Neural cell (in vitro differentiated cells): Measurements from ENCODE around the gene DEUP1. TPM values are rescaled to one million over a fixed set of nuclear protein-coding genes. Genes with fewer than 3 reads are reported as not detected.

Source experiments
- H2AFZ ChIP-seq: fragments of 200-600, 300-800 bp; sonication (generic), shearing (Covaris generic); 2 replicates; pipeline ENCODE4 v1.6.0; 2014; ENCODE audit warnings: low read depth, mild to moderate bottlenecking, antibody characterized with exemption, low read length, moderate library complexity
- H3F3A ChIP-seq: fragments of 200-600 bp; shearing (Covaris generic); 2 replicates; pipeline ENCODE4 v1.6.1; 2016; ENCODE audit warnings: mild to moderate bottlenecking, moderate library complexity, mixed read lengths, antibody characterized with exemption, low read length; ENCODE audit not compliant: insufficient read depth, poor library complexity, severe bottlenecking
- H3K27ac ChIP-seq: fragments of 200-600, 300-800 bp; sonication (generic), shearing (Covaris generic); 2 replicates; pipeline ENCODE4 v1.5.1; 2014; ENCODE audit warnings: mild to moderate bottlenecking, low read length, moderate library complexity
- H3K27me3 ChIP-seq: fragments of 300-800, 200-600 bp; sonication (generic), shearing (Covaris generic); 2 replicates; pipeline ENCODE4 v1.6.0; 2014; ENCODE audit warnings: mild to moderate bottlenecking, low read depth, low read length, moderate library complexity; ENCODE audit not compliant: insufficient read depth
- H3K36me3 ChIP-seq: fragments of 300-800, 200-600 bp; sonication (generic), shearing (Covaris generic); 2 replicates; pipeline ENCODE4 v1.5.1; 2014; ENCODE audit warnings: mild to moderate bottlenecking, antibody characterized with exemption, low read length, moderate library complexity; ENCODE audit not compliant: insufficient read depth
- H3K4me2 ChIP-seq: fragments of 300-800, 200-600 bp; sonication (generic), shearing (Covaris generic); 2 replicates; pipeline ENCODE4 v1.6.0; 2014; ENCODE audit warnings: mild to moderate bottlenecking, low read length
- H3K4me3 ChIP-seq: fragments of 300-800, 200-600 bp; sonication (generic), shearing (Covaris generic); 2 replicates; pipeline ENCODE4 v1.5.1; 2014; ENCODE audit warnings: mild to moderate bottlenecking, low read length, moderate library complexity
- H3K79me2 ChIP-seq: fragments of 200-600 bp; shearing (Covaris generic); replicated peaks from 2 replicates; pipeline ENCODE4 v1.6.0; 2014; ENCODE audit warnings: mild to moderate bottlenecking, low read length, moderate library complexity; ENCODE audit not compliant: insufficient read depth
- H3K9ac ChIP-seq: fragments of 300-800, 200-600 bp; sonication (generic), shearing (Covaris generic); 2 replicates; pipeline ENCODE4 v1.6.1; 2016; ENCODE audit warnings: mild to moderate bottlenecking, low read length, mixed read lengths
- H3K9me2 ChIP-seq: fragments of 200-600 bp; shearing (Covaris generic); 2 replicates; pipeline ENCODE4 v1.6.1; 2016; ENCODE audit warnings: mild to moderate bottlenecking, low read length, mixed read lengths; ENCODE audit not compliant: insufficient read depth
- H3K9me3 ChIP-seq: fragments of 200-600, 300-800 bp; sonication (generic), shearing (Covaris generic); 2 replicates; pipeline ENCODE4 v1.6.1; 2016; ENCODE audit warnings: mild to moderate bottlenecking, mixed run types, low read length, moderate library complexity, mixed read lengths
- H4K20me1 ChIP-seq: fragments of 200-600 bp; shearing (Covaris generic); 2 replicates; pipeline ENCODE4 v1.6.1; 2016; ENCODE audit warnings: mild to moderate bottlenecking, mixed run types; ENCODE audit not compliant: insufficient read depth
- EP300 ChIP-seq: fragments of 450-650 bp; conservative IDR thresholded peaks from 2 replicates; pipeline ENCODE4 v1.6.1; 2014; ENCODE audit warnings: antibody characterized with exemption, mild to moderate bottlenecking, moderate library complexity; ENCODE audit not compliant: poor library complexity, severe bottlenecking
- EZH2 ChIP-seq: fragments of 200-600, 300-800 bp; shearing (Covaris generic), sonication (generic); IDR thresholded peaks from 2 replicates; pipeline ENCODE4 v1.6.1; 2014; ENCODE audit warnings: antibody characterized with exemption, low read length, borderline replicate concordance, mild to moderate bottlenecking; ENCODE audit not compliant: insufficient read depth, poor library complexity, severe bottlenecking
- MXI1 ChIP-seq: fragments of 450-650 bp; conservative IDR thresholded peaks from 2 replicates; pipeline ENCODE4 v1.6.1; 2014; ENCODE audit warnings: antibody characterized with exemption, mild to moderate bottlenecking; ENCODE audit not compliant: poor library complexity, severe bottlenecking
- POLR2AphosphoS5 ChIP-seq: IDR thresholded peaks from 2 replicates; pipeline ENCODE4 v1.6.1; 2012
- RAD21 ChIP-seq: fragments of 450-650 bp; conservative IDR thresholded peaks from 2 replicates; pipeline ENCODE4 v1.6.1; 2014; ENCODE audit warnings: antibody characterized with exemption, mild to moderate bottlenecking, moderate library complexity
- SMC3 ChIP-seq: fragments of 450-650 bp; conservative IDR thresholded peaks from 2 replicates; pipeline ENCODE4 v1.6.1; 2014; ENCODE audit warnings: antibody characterized with exemption, mild to moderate bottlenecking, moderate library complexity; ENCODE audit not compliant: poor library complexity
- TAF1 ChIP-seq: IDR thresholded peaks from 2 replicates; pipeline ENCODE4 v1.6.1; 2012; ENCODE audit warnings: low read depth
- polyA plus RNA-seq: library from polyadenylated mRNA; depleted of rRNA; stranded (reverse); fragments of >200 nt; gene quantifications from 2 replicates; pipeline ENCODE4 v1.2.3, GENCODE V29; 2014
- TF ChIP-seq, protein P1 (sequence below): fragments of 450-650 bp; IDR thresholded peaks from 2 replicates; pipeline ENCODE4 v1.5.1; 2014; ENCODE audit warnings: antibody characterized with exemption, mild to moderate bottlenecking, moderate library complexity; ENCODE audit not compliant: poor library complexity, severe bottlenecking
- TF ChIP-seq, protein P2 (sequence below): IDR thresholded peaks from 2 replicates; pipeline ENCODE4 v1.6.1; 2012; ENCODE audit warnings: borderline replicate concordance

DEUP1 gene
- polyA plus RNA-seq, 1 donor from 2014 or later: 0.46 TPM

DNA sequence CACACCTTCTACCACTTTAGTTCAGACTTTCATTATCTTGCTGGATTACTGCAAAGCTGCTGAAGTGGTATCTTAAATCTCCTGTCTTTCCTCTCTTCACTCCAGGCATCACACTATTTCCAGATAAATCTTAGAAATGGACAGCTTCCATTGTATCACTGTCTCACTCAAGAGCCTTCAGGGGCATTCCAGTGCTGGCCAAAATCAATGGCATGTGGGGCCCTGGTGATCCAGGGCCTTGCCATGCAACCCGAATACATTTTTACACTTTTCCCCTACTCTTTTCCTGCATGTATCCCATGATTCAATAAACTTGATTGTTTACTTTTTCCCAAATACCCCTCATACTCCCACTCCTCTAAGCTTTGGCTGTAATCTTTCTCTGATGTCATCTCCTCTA is 39.4 kb upstream of the DEUP1 start:
- H3K9me2 ChIP-seq: no peaks in the 10 kb centered on the region
- H2AFZ ChIP-seq: no peak overlapping the region
- H3K79me2 ChIP-seq: no peaks in the 10 kb centered on the region
- TF ChIP-seq, protein P1, sequence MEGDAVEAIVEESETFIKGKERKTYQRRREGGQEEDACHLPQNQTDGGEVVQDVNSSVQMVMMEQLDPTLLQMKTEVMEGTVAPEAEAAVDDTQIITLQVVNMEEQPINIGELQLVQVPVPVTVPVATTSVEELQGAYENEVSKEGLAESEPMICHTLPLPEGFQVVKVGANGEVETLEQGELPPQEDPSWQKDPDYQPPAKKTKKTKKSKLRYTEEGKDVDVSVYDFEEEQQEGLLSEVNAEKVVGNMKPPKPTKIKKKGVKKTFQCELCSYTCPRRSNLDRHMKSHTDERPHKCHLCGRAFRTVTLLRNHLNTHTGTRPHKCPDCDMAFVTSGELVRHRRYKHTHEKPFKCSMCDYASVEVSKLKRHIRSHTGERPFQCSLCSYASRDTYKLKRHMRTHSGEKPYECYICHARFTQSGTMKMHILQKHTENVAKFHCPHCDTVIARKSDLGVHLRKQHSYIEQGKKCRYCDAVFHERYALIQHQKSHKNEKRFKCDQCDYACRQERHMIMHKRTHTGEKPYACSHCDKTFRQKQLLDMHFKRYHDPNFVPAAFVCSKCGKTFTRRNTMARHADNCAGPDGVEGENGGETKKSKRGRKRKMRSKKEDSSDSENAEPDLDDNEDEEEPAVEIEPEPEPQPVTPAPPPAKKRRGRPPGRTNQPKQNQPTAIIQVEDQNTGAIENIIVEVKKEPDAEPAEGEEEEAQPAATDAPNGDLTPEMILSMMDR: no peak
- TF ChIP-seq EZH2: no peak
- no peak for TF ChIP-seq TAF1
- TF ChIP-seq POLR2AphosphoS5: no peak
- TF ChIP-seq, protein P2, sequence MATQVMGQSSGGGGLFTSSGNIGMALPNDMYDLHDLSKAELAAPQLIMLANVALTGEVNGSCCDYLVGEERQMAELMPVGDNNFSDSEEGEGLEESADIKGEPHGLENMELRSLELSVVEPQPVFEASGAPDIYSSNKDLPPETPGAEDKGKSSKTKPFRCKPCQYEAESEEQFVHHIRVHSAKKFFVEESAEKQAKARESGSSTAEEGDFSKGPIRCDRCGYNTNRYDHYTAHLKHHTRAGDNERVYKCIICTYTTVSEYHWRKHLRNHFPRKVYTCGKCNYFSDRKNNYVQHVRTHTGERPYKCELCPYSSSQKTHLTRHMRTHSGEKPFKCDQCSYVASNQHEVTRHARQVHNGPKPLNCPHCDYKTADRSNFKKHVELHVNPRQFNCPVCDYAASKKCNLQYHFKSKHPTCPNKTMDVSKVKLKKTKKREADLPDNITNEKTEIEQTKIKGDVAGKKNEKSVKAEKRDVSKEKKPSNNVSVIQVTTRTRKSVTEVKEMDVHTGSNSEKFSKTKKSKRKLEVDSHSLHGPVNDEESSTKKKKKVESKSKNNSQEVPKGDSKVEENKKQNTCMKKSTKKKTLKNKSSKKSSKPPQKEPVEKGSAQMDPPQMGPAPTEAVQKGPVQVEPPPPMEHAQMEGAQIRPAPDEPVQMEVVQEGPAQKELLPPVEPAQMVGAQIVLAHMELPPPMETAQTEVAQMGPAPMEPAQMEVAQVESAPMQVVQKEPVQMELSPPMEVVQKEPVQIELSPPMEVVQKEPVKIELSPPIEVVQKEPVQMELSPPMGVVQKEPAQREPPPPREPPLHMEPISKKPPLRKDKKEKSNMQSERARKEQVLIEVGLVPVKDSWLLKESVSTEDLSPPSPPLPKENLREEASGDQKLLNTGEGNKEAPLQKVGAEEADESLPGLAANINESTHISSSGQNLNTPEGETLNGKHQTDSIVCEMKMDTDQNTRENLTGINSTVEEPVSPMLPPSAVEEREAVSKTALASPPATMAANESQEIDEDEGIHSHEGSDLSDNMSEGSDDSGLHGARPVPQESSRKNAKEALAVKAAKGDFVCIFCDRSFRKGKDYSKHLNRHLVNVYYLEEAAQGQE: no peak
- TF ChIP-seq SMC3: no peak
- no peak for TF ChIP-seq MXI1
- TF ChIP-seq RAD21: no peak
- no peak for TF ChIP-seq EP300
- no peak overlapping the region for H3K4me3 ChIP-seq
- no peaks in the 10 kb centered on the region for H3F3A ChIP-seq
- H3K27ac ChIP-seq: no peak overlapping the region
- no peak overlapping the region for H3K4me2 ChIP-seq
- no peak overlapping the region for H3K9ac ChIP-seq
- H4K20me1 ChIP-seq: no peaks in the 10 kb centered on the region
- no peaks in the 10 kb centered on the region for H3K9me3 ChIP-seq
- no peaks in the 10 kb centered on the region for H3K36me3 ChIP-seq
- H3K27me3 ChIP-seq: no peaks in the 10 kb centered on the region

DNA sequence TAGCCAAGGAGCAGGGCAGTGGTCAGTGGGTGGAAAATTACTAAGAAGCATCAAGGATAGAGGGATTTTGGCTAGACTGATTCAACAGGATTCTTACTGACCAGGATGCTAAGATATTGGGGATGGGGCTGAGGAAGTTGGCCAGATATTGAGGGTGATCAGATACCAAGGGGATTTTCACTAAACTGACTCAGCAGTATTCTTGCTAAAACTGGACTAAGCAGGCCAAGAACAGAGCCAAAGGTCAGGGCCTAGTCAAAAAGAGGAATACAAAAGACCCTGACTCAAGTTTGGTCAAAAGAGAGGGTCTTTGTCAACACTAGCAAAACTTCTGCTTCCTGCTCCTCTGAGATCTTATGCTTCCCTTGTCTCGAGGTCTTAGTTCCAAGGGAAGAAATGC is 38.6 kb upstream of the DEUP1 start:
- no peak overlapping the region for H2AFZ ChIP-seq
- H3K79me2 ChIP-seq: no peaks in the 10 kb centered on the region
- TF ChIP-seq TAF1: no peak
- TF ChIP-seq, protein P1: no peak
- TF ChIP-seq RAD21: no peak

More for the DNA sequence above, 38.6 kb upstream of the DEUP1 start:
- no peaks in the 10 kb centered on the region for H3K36me3 ChIP-seq
- no peak overlapping the region for H3K4me2 ChIP-seq
- no peaks in the 10 kb centered on the region for H4K20me1 ChIP-seq
- no peaks in the 10 kb centered on the region for H3K9me2 ChIP-seq
- H3K4me3 ChIP-seq: no peak overlapping the region
- no peaks in the 10 kb centered on the region for H3K9me3 ChIP-seq
- no peaks in the 10 kb centered on the region for H3K27me3 ChIP-seq
- no peaks in the 10 kb centered on the region for H3F3A ChIP-seq
- H3K9ac ChIP-seq: no peak overlapping the region
- no peak overlapping the region for H3K27ac ChIP-seq
